ENCODE measurements around the gene LRRC61. TPM values are rescaled to one million over a fixed set of nuclear protein-coding genes. Genes with fewer than 3 reads are reported as not detected.

Gene LRRC61
- total RNA-seq, 2 donors from 2014 or later, result 32.7 to 61.6 TPM

- peaks cover 20% of the 10 kb centered on the region for H3K4me1 Mint-ChIP-seq
- ATAC-seq (replicated peaks), result no peak
- H3K36me3 Mint-ChIP-seq (ENCODE audit: low read depth), result peaks cover 32% of the 10 kb centered on the region
- H3K27ac Mint-ChIP-seq, result no peak overlapping the region
- H3K4me3 Mint-ChIP-seq, result no peak overlapping the region
- H3K9me3 Mint-ChIP-seq, result no peaks in the 10 kb centered on the region
- no peaks in the 10 kb centered on the region for H3K27me3 Mint-ChIP-seq
These were observed 49.3 kb downstream of the LRRC61 start for GRCh38 chr7:150372271-150373048.

DNA sequence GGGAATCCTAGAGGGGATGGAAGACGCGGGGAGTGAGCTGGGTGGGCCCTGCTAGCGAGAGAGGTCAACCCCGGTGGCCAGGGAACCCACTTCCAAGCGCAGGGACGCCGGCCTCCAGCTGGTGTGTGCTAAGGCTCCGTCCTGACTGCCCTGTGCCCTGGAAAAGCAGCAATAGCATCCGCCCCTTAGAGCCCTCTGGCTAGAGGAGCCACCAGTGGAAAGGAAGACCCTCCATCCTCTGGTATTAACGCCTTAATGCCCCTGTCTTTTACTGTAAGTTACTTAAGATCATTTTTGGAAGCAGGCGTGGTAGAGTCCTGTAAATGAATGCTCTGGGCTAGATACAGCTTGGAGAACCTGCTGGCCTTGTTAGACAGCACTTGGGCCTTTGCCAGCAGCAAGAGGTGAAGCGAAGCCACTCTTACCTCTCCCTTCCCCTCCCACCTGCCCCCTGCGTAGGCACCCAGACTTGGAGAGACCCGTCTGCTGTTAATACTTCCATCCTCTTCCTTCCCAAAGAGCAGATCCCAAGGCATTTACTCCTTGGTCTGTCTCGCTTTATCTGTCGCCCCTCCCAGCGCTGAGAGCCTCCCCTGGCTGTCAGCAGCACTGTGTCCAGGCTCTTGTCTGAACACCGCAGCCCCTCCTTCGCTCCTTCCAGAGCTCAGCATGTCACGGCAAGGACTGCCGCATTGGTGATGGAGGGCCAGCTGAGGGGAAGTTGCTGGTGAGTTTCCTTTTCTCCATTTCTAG lies 50.1 kb downstream of the LRRC61 start:
- peaks cover 32% of the 10 kb centered on the region for H3K36me3 Mint-ChIP-seq (ENCODE audit: low read depth)
- ATAC-seq (replicated peaks), result no peak
- no peaks in the 10 kb centered on the region for H3K27me3 Mint-ChIP-seq
- no peak overlapping the region for H3K27ac Mint-ChIP-seq
- H3K9me3 Mint-ChIP-seq, result no peaks in the 10 kb centered on the region
- H3K4me1 Mint-ChIP-seq, result peaks cover 22% of the 10 kb centered on the region
- H3K4me3 Mint-ChIP-seq, result no peak overlapping the region

- H3K27ac Mint-ChIP-seq, result no peak overlapping the region
- H3K4me3 Mint-ChIP-seq, result no peak overlapping the region
- H3K9me3 Mint-ChIP-seq, result no peaks in the 10 kb centered on the region
- no peaks in the 10 kb centered on the region for H3K27me3 Mint-ChIP-seq
- H3K36me3 Mint-ChIP-seq (ENCODE audit: low read depth), result peaks cover 30% of the 10 kb centered on the region
- no peak for ATAC-seq (replicated peaks)
- H3K4me1 Mint-ChIP-seq, result peaks cover 22% of the 10 kb centered on the region
These were observed 50.9 kb downstream of the LRRC61 start for GRCh38 chr7:150374026-150374425.

- Mint-ChIP-seq H3K4me1 (peaks cover 22% of the 10 kb centered on the region), H3K4me3 (no peak overlapping the region), H3K27me3 (no peaks in the 10 kb centered on the region), H3K27ac (no peak overlapping the region), H3K9me3 (no peaks in the 10 kb centered on the region), H3K36me3 (ENCODE audit: low read depth) (peaks cover 28% of the 10 kb centered on the region)
- no peak for ATAC-seq (replicated peaks)
These were observed 51.3 kb downstream of the LRRC61 start for GRCh38 chr7:150374472-150374871.

- Mint-ChIP-seq H3K4me3 (peak overlapping the region; percentile 69), H3K27ac (peak overlapping the region; percentile 81), H3K36me3 (ENCODE audit: low read depth) (peaks cover 21% of the 10 kb centered on the region), H3K9me3 (no peaks in the 10 kb centered on the region), H3K27me3 (no peaks in the 10 kb centered on the region), H3K4me1 (peaks cover 31% of the 10 kb centered on the region)
- peak; percentile 38 for ATAC-seq (replicated peaks)
These were observed 52.7 kb downstream of the LRRC61 start for GRCh38 chr7:150375662-150376521.

GRCh38 chr7:150376560-150376959 lies 53.4 kb downstream of the LRRC61 start:
- Mint-ChIP-seq H3K27ac (peak overlapping the region; percentile 81), H3K4me3 (peak overlapping the region; percentile 69), H3K4me1 (peaks cover 31% of the 10 kb centered on the region), H3K27me3 (no peaks in the 10 kb centered on the region), H3K9me3 (no peaks in the 10 kb centered on the region), H3K36me3 (ENCODE audit: low read depth) (peaks cover 21% of the 10 kb centered on the region)
- no peak for ATAC-seq (replicated peaks)

- H3K27ac Mint-ChIP-seq, result peak overlapping the region; percentile 69
- no peaks in the 10 kb centered on the region for H3K9me3 Mint-ChIP-seq
- ATAC-seq (replicated peaks), result no peak
- peaks cover 21% of the 10 kb centered on the region for H3K36me3 Mint-ChIP-seq (ENCODE audit: low read depth)
- H3K4me3 Mint-ChIP-seq, result peak overlapping the region; percentile 69
- peaks cover 31% of the 10 kb centered on the region for H3K4me1 Mint-ChIP-seq
- H3K27me3 Mint-ChIP-seq, result no peaks in the 10 kb centered on the region
These were observed 54.0 kb downstream of the LRRC61 start for GRCh38 chr7:150377196-150377595.

GRCh38 chr7:150377635-150378034 lies 54.5 kb downstream of the LRRC61 start:
- no peaks in the 10 kb centered on the region for H3K9me3 Mint-ChIP-seq
- H3K36me3 Mint-ChIP-seq (ENCODE audit: low read depth), result peaks cover 19% of the 10 kb centered on the region
- H3K4me3 Mint-ChIP-seq, result peak overlapping the region; percentile 69
- H3K4me1 Mint-ChIP-seq, result peaks cover 31% of the 10 kb centered on the region
- peak overlapping the region; percentile 69 for H3K27ac Mint-ChIP-seq
- no peaks in the 10 kb centered on the region for H3K27me3 Mint-ChIP-seq
- no peak for ATAC-seq (replicated peaks)

DNA sequence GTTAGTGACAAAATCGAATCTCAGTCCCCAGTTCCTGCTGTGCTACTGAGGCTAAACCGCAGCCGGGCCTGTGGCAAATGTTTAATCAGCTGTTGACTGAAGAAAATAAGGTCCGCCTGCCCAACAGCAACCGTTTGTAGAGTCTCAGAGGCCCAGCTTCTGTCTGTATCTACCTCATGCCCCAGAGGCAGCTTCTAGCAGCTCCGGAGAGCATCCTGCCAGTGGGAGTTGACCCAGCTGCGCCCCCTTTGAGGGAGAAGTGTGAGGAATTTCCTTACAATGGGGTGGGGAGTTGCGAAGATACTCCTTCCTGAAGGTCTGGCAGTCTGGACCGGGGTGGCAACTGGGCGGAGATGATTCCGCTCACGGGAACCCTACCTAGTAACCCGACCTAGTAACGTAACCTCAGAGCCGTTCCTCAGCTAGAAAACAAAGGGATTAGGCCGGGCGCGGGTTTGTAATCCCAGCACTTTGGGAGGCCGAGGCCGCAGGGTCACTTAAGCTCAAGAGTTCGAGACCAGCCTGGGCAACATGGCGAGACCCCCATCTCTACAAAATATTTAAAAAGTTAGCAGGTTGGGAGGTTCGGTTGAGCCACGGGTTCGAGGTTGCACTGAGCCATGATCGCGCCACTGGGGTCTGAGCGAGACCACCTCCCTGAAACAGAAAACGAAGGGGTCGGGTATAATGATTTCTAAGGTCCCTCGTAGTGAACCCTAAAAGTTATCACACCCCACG lies 55.1 kb downstream of the LRRC61 start:
- no peak for ATAC-seq (replicated peaks)
- peak overlapping the region; percentile 69 for H3K27ac Mint-ChIP-seq
- H3K9me3 Mint-ChIP-seq, result no peaks in the 10 kb centered on the region
- peak overlapping the region; percentile 69 for H3K4me3 Mint-ChIP-seq
- H3K27me3 Mint-ChIP-seq, result no peaks in the 10 kb centered on the region
- peaks cover 36% of the 10 kb centered on the region for H3K4me1 Mint-ChIP-seq
- peaks cover 12% of the 10 kb centered on the region for H3K36me3 Mint-ChIP-seq (ENCODE audit: low read depth)

- H3K9me3 Mint-ChIP-seq, result no peaks in the 10 kb centered on the region
- peaks cover 6% of the 10 kb centered on the region for H3K36me3 Mint-ChIP-seq (ENCODE audit: low read depth)
- peaks cover 33% of the 10 kb centered on the region for H3K4me1 Mint-ChIP-seq
- H3K4me3 Mint-ChIP-seq, result peak within 1 kb of the TSS; percentile 91
- H3K27ac Mint-ChIP-seq, result peak within 1 kb of the TSS; percentile 85
- no peaks in the 10 kb centered on the region for H3K27me3 Mint-ChIP-seq
- peak; percentile 98 for ATAC-seq (replicated peaks)
These were observed 55.8 kb downstream of the LRRC61 start, which contains the start of gene ZNF775 for GRCh38 chr7:150378853-150379440. Gene ZNF775, plus strand, starts transcription at chr7:150379330. Its CDS starts 9,141 bp downstream, at chr7:150388471.

DNA sequence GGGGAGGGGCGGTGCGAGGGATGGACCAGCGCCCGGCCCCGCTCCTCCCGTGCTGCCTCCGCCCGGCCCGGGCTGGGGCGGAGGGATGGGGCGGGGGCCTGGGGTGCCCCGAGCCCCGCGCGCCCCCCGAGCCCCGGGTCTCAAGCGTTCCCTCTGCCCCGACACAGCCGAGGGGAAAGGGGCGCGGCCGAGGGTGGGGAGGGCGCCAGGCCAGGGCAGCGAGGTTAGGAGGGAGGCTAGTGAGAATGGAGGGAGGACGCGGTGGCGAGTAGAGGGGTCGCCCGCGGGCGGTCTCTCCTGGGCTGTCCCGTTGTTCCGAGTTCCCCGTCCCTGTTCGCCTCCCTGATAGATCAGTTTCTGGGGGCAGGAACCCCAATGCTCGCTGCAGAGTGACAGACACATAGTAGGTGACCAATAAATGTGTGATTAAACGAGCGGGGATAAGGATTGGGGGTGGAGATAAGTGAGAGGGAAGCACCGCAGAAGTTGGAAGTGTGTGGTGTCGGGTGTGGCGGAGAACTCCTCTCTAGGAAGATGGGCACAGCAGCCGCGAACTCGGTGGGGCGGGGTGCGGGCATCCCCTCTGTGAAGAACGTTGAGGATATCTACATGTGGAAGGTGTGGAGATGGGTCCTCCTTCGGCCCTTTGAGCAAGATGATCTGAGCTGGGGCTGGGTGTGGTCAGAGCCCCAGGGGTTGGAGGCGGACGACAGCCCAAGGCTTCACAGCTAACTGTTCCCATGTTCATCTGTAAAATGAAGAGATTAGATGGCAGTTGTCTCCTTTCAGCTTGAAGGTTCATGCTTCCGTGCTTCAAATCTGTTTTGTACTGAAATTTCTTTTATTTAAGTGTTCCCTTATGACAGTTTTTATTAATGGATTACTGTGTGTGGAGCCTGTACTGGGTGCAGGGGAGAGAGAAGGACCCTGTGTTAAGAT lies 56.6 kb downstream of the LRRC61 start:
- no peak for ATAC-seq (replicated peaks)
- Mint-ChIP-seq H3K4me3 (peak overlapping the region; percentile 91), H3K36me3 (ENCODE audit: low read depth) (peaks cover under 1% of the 10 kb centered on the region), H3K27me3 (no peaks in the 10 kb centered on the region), H3K27ac (peak overlapping the region; percentile 85), H3K9me3 (no peaks in the 10 kb centered on the region), H3K4me1 (peaks cover 33% of the 10 kb centered on the region)

- no peak for ATAC-seq (replicated peaks)
- no peaks in the 10 kb centered on the region for H3K36me3 Mint-ChIP-seq (ENCODE audit: low read depth)
- no peaks in the 10 kb centered on the region for H3K9me3 Mint-ChIP-seq
- H3K27me3 Mint-ChIP-seq, result no peaks in the 10 kb centered on the region
- peaks cover 33% of the 10 kb centered on the region for H3K4me1 Mint-ChIP-seq
- H3K27ac Mint-ChIP-seq, result peak overlapping the region; percentile 85
- peak overlapping the region; percentile 91 for H3K4me3 Mint-ChIP-seq
These were observed 57.3 kb downstream of the LRRC61 start for GRCh38 chr7:150380463-150380862.

Data from activated T-helper 17 cell treated with anti-CD3 and anti-CD28 coated beads, Interleukin-2, amount 50 U/mL, for 72 hours (primary cell).